ENCODE results near the gene SPEN. TPM values are rescaled to one million over a fixed set of nuclear protein-coding genes. Genes with fewer than 3 reads are reported as not detected.
A peak's percentile ranks its signal among the peaks of the same experiment; 100 is the strongest.

Gene SPEN
- total and polyA plus RNA-seq, 11 donors: 11.0 to 41.5 (median 21.8) TPM

DNA sequence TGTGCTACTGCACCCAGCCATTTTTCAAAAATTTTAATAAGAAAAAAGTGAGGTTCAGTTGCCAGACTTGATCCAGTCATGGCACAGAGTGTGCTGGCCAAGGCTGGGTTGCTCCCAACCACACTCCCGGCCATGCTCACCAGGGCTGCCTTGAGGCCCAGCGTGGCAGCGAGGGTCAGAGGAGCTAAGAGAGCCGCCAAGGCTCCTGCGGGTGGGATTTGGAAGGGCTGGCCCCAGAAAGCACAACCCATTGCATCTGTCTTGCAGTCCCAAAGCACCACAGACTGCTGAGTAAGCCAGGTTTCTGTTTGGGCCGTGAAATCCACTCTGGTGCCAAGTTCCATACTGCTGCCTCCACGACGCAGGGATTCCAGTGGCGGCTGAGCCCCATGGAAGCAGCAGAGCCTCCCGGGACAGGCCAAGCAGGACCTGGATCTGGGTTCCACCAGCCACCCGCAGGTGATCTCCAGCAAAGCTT is 105.8 kb downstream of the SPEN start:
- Histone ChIP-seq H3K36me3 (peaks cover 0 to 6% (median 0%) of the 10 kb centered on the region in 9 donors), H3K9me3 (no peaks in the 10 kb centered on the region), H3K27me3 (no peaks in the 10 kb centered on the region), H3K4me3 (no peak overlapping the region), H3K4me1 (peaks cover 0 to 95% (median 72%) of the 10 kb centered on the region in 12 donors), H3K27ac (peak overlapping the region in 5 of 12 donors; percentile 1 to 93 (median 7))
- peak in 1 of 5 donors; percentile 61 for DNase-seq
- TF ChIP-seq POLR2A (IDR thresholded peaks at IDR 0.05): no peak
- TF ChIP-seq, protein P1, sequence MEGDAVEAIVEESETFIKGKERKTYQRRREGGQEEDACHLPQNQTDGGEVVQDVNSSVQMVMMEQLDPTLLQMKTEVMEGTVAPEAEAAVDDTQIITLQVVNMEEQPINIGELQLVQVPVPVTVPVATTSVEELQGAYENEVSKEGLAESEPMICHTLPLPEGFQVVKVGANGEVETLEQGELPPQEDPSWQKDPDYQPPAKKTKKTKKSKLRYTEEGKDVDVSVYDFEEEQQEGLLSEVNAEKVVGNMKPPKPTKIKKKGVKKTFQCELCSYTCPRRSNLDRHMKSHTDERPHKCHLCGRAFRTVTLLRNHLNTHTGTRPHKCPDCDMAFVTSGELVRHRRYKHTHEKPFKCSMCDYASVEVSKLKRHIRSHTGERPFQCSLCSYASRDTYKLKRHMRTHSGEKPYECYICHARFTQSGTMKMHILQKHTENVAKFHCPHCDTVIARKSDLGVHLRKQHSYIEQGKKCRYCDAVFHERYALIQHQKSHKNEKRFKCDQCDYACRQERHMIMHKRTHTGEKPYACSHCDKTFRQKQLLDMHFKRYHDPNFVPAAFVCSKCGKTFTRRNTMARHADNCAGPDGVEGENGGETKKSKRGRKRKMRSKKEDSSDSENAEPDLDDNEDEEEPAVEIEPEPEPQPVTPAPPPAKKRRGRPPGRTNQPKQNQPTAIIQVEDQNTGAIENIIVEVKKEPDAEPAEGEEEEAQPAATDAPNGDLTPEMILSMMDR (IDR thresholded peaks at IDR 0.05): no peak
- intact Hi-C loops (cut with DNase I): no loop called here
- ATAC-seq: no peak
- 70 to 74% (median 72%) methylated on average over 6 to 11 of the region's 11 CpGs for WGBS, 4 donors

DNA sequence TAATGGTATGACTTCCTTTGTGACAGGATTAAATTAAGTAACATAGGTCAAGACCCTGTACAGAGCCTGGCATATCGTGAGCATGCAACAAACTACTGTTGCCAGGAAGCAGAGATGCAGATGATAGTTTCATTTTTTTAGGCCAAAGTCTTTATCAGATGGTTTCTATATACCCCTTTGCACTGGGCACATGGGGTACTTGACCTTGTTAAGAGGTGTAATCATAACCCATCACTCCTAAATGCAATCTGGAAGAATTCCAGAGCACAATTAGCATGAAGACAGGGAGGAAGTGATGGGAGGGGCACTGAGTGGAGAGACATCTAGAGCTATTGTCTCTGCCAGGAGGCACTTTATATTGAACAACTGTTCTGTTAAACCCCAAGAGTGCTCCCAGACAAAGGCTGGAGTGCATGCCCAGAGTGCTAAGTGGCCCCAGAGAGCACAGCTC is 106.3 kb downstream of the SPEN start:
- intact Hi-C loops (cut with DNase I): no loop called here
- Histone ChIP-seq H3K36me3 (peaks cover 0 to 6% (median 0%) of the 10 kb centered on the region in 9 donors), H3K4me3 (no peak overlapping the region), H3K27ac (peak overlapping the region in 5 of 12 donors; percentile 1 to 93 (median 12)), H3K9me3 (no peaks in the 10 kb centered on the region), H3K27me3 (no peaks in the 10 kb centered on the region), H3K4me1 (peaks cover 0 to 95% (median 72%) of the 10 kb centered on the region in 12 donors)
- WGBS, 4 donors: 0 to 29% (median 24%) methylated on average over 1 of the region's 1 CpG
- TF ChIP-seq POLR2A (IDR thresholded peaks at IDR 0.05): no peak
- TF ChIP-seq, protein P1 (IDR thresholded peaks at IDR 0.05): no peak
- DNase-seq (no peak), ATAC-seq (no peak)

DNA sequence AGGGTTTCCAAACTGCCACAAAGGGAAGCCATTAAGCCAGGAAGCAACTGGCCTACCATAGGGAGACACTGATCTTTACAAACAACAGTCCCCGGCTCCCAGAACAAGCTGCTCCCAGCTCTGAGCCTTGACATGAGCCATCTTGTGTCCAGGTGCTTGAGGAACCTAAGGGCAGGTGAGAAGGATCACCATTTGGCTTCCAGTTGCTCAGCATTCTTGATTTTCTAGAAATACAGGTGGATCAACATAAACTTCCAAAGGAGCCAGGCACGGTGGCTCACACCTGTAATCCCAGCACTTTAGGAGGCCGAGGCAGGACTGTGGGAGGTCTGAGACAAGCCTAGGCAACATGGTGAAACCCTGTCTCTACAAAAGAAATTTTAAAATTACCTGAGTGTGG is 106.8 kb downstream of the SPEN start:
- no peaks in the 10 kb centered on the region for H3K9me3 ChIP-seq
- no peak for ATAC-seq
- no peak overlapping the region for H3K4me3 ChIP-seq
- intact Hi-C loops (cut with DNase I): no loop called here
- TF ChIP-seq, protein P1 (IDR thresholded peaks at IDR 0.05): no peak
- no peak for TF ChIP-seq POLR2A (IDR thresholded peaks at IDR 0.05)
- peaks cover 0 to 6% (median 0%) of the 10 kb centered on the region in 9 donors for H3K36me3 ChIP-seq
- peak overlapping the region in 3 of 12 donors; percentile 7 to 93 (median 12) for H3K27ac ChIP-seq
- no peak for DNase-seq
- no peaks in the 10 kb centered on the region for H3K27me3 ChIP-seq
- H3K4me1 ChIP-seq: peaks cover 0 to 95% (median 71%) of the 10 kb centered on the region in 12 donors
- 88 to 97% (median 92%) methylated on average over 3 of the region's 3 CpGs for WGBS, 4 donors

DNA sequence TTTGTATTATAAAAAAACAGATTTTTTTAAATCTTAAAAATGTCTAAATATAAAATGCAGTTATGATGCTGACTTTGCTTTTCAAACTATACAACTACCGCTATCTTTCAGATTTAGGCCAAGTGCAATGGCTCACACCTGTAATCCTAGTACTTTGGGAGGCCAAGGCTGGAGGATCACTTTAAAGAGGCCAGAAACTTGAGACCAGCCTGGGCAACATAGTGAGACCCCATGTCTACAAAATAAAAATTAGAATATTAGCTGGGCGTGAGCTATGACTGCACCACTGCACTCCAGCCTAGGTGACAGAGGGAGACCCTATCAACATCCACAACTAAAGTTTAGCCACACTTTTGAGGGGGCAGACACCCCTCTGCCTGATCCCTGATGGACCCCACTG is 108.0 kb downstream of the SPEN start:
- no peak for ATAC-seq
- no peak for TF ChIP-seq POLR2A (IDR thresholded peaks at IDR 0.05)
- TF ChIP-seq, protein P1 (IDR thresholded peaks at IDR 0.05): no peak
- H3K27me3 ChIP-seq: no peaks in the 10 kb centered on the region
- 96 to 99% (median 98%) methylated on average over 2 of the region's 2 CpGs for WGBS, 4 donors
- no peaks in the 10 kb centered on the region for H3K9me3 ChIP-seq
- H3K27ac ChIP-seq: peak overlapping the region in 3 of 12 donors; percentile 6 to 64 (median 7)
- peaks cover 0 to 8% (median 0%) of the 10 kb centered on the region in 9 donors for H3K36me3 ChIP-seq
- no peak for DNase-seq
- peaks cover 0 to 82% (median 60%) of the 10 kb centered on the region in 12 donors for H3K4me1 ChIP-seq
- intact Hi-C loops (cut with DNase I): no loop called here
- H3K4me3 ChIP-seq: no peak overlapping the region
